Natural killer cell (primary cell): ENCODE measurements around the gene PHACTR4. TPM values are rescaled to one million over a fixed set of nuclear protein-coding genes. Genes with fewer than 3 reads are reported as not detected.

Source experiments
- ATAC-seq, 3 donors: fragments of 150-1000 bp in 2 of 3; fragments of 200-7000 bp in 1 of 3; cut with Tn5 transposase; 1 replicate in 1 of 3; 2 replicates in 2 of 3; pipeline ENCODE4 v1.10.0; 2021; ENCODE audit warnings: mild to moderate bottlenecking in 2 of 3, moderate library complexity in 2 of 3
- DNase-seq, 2 donors: peaks; one replicate each; pipeline versions ENCODE4 v3.0.0 to v3.0.0-alpha.2; 2013 to 2021; ENCODE audit warnings: mixed read lengths in 1 of 2
- H3K27ac ChIP-seq: one replicate; pipeline ENCODE4 v1.5.1; 2013; ENCODE audit warnings: mild to moderate bottlenecking, low read length
- H3K27me3 ChIP-seq: one replicate; pipeline ENCODE4 v1.6.1; 2013; ENCODE audit warnings: low read length; ENCODE audit not compliant: control insufficient read depth, insufficient read depth
- H3K36me3 ChIP-seq: one replicate; pipeline ENCODE4 v1.6.1; 2013; ENCODE audit warnings: low read length; ENCODE audit not compliant: control insufficient read depth, insufficient read depth
- H3K4me1 ChIP-seq: one replicate; pipeline ENCODE4 v1.6.1; 2013; ENCODE audit warnings: low read length; ENCODE audit not compliant: control insufficient read depth, insufficient read depth
- H3K4me3 ChIP-seq: one replicate; pipeline ENCODE4 v1.5.1; 2013; ENCODE audit warnings: low read length
- H3K9me3 ChIP-seq: one replicate; pipeline ENCODE4 v1.6.1; 2013; ENCODE audit warnings: low read length; ENCODE audit not compliant: control insufficient read depth, insufficient read depth
- H3K27ac Mint-ChIP-seq, 2 donors: one replicate each; pipeline ENCODE4 v1.8.0; 2022; ENCODE audit warnings: mild to moderate bottlenecking in 2 of 2, mixed read lengths in 2 of 2, moderate library complexity in 1 of 2
- H3K27me3 Mint-ChIP-seq, 2 donors: one replicate each; pipeline ENCODE4 v1.8.0; 2022; ENCODE audit warnings: low read depth in 2 of 2, mixed read lengths in 2 of 2
- H3K36me3 Mint-ChIP-seq: one replicate; pipeline ENCODE4 v1.8.0; 2022; ENCODE audit warnings: mixed read lengths
- H3K4me1 Mint-ChIP-seq, 2 donors: one replicate each; pipeline ENCODE4 v1.8.0; 2022; ENCODE audit warnings: mixed read lengths in 2 of 2
- H3K4me3 Mint-ChIP-seq: one replicate; pipeline ENCODE4 v1.8.0; 2022; ENCODE audit warnings: mild to moderate bottlenecking, moderate library complexity, mixed read lengths
- H3K9me3 Mint-ChIP-seq, 2 donors: one replicate each; pipeline ENCODE4 v1.8.0; 2022; ENCODE audit warnings: mixed read lengths in 2 of 2
- CTCF ChIP-seq: fragments of 200-600 bp; IDR thresholded peaks from one replicate; pipeline ENCODE4 v1.8.0; 2022; ENCODE audit warnings: antibody characterized with exemption
- WGBS: methylation state at CpG from one replicate; pipeline ENCODE4 v1.1.7; 2013; ENCODE audit warnings: missing lambda C conversion rate; ENCODE audit not compliant: insufficient coverage; 5-methylcytosine and 5-hydroxymethylcytosine counted together
- intact Hi-C: fragments of 100-400 bp; cut with micrococcal nuclease; formaldehyde crosslinking; loops from one replicate; pipeline ENCODE4 v1.14.2; 2022
- total RNA-seq, 4 donors: library from RNA; stranded (reverse); fragments of 120-200 nt in 1 of 4; gene quantifications; one replicate each; pipeline versions ENCODE4 v1.2.3 to v1.2.4, GENCODE V29; 2013 to 2022

The PHACTR4 gene
- total RNA-seq, 3 donors from 2014 or later (not counting 1 experiment from before 2014, with no cell fraction given): 35.2 to 50.9 (median 44.2) TPM

GRCh38 chr1:28437264-28437923 is 67.9 kb downstream of the PHACTR4 start:
- no peaks in the 10 kb centered on the region for H3K36me3 Mint-ChIP-seq
- Histone ChIP-seq H3K4me3 (no peak overlapping the region), H3K36me3 (no peaks in the 10 kb centered on the region), H3K27ac (no peak overlapping the region), H3K9me3 (no peaks in the 10 kb centered on the region), H3K4me1 (peaks cover 3% of the 10 kb centered on the region), H3K27me3 (no peaks in the 10 kb centered on the region)
- H3K27me3 Mint-ChIP-seq: no peaks in the 10 kb centered on the region
- no peak for TF ChIP-seq CTCF
- H3K4me1 Mint-ChIP-seq: peaks cover 12% of the 10 kb centered on the region in 2 donors
- no peaks in the 10 kb centered on the region for H3K9me3 Mint-ChIP-seq
- 90% methylated on average over 3 of the region's 3 CpGs for WGBS
- H3K27ac Mint-ChIP-seq: peak overlapping the region; percentile 77 to 84
- intact Hi-C loops: no loop called here
- no peak for DNase-seq
- ATAC-seq: no peak
- no peak overlapping the region for H3K4me3 Mint-ChIP-seq

- Mint-ChIP-seq H3K4me3 (no peak overlapping the region), H3K27me3 (no peaks in the 10 kb centered on the region), H3K27ac (peak overlapping the region; percentile 77 to 84), H3K9me3 (no peaks in the 10 kb centered on the region), H3K4me1 (peaks cover 12% of the 10 kb centered on the region in 2 donors), H3K36me3 (no peaks in the 10 kb centered on the region)
- no peak for TF ChIP-seq CTCF
- intact Hi-C loops: no loop called here
- Histone ChIP-seq H3K27ac (no peak overlapping the region), H3K9me3 (no peaks in the 10 kb centered on the region), H3K4me3 (no peak overlapping the region), H3K36me3 (no peaks in the 10 kb centered on the region), H3K4me1 (peaks cover 3% of the 10 kb centered on the region), H3K27me3 (no peaks in the 10 kb centered on the region)
- 24% methylated on average over 7 of the region's 10 CpGs for WGBS
- ATAC-seq: peak; percentile 44 to 53 (median 45)
- no peak for DNase-seq
Measured at GRCh38 chr1:28437924-28438699, 68.6 kb downstream of the PHACTR4 start.

GRCh38 chr1:28439320-28439719 is 69.8 kb downstream of the PHACTR4 start:
- Mint-ChIP-seq H3K4me3 (no peak overlapping the region), H3K4me1 (peaks cover 12% of the 10 kb centered on the region in 2 donors), H3K27ac (no peak overlapping the region), H3K9me3 (no peaks in the 10 kb centered on the region), H3K36me3 (no peaks in the 10 kb centered on the region), H3K27me3 (no peaks in the 10 kb centered on the region)
- Histone ChIP-seq H3K4me1 (peaks cover 3% of the 10 kb centered on the region), H3K27ac (no peak overlapping the region), H3K27me3 (no peaks in the 10 kb centered on the region), H3K9me3 (no peaks in the 10 kb centered on the region), H3K36me3 (no peaks in the 10 kb centered on the region), H3K4me3 (no peak overlapping the region)
- ATAC-seq (no peak), DNase-seq (no peak)
- no peak for TF ChIP-seq CTCF
- intact Hi-C loops: no loop called here
